OCI-LY3 (cell line): ENCODE results near the gene SLF2.

Experiments
- H2AFZ ChIP-seq: fragments of 200-600, 300-600 bp; shearing (Covaris generic); 2 replicates; pipeline ENCODE4 v1.6.0; 2014; ENCODE audit warnings: antibody characterized with exemption, low read depth, low read length
- H3K27ac ChIP-seq: fragments of 200-600, 300-600 bp; sonication (generic); 2 replicates; pipeline ENCODE4 v1.5.1; 2014; ENCODE audit warnings: mild to moderate bottlenecking, low read length, moderate library complexity, mixed read lengths
- H3K27me3 ChIP-seq: fragments of 200-600, 300-600 bp; sonication (generic); 2 replicates; pipeline ENCODE4 v1.6.1; 2014; ENCODE audit warnings: low read depth, low read length, mixed read lengths
- H3K36me3 ChIP-seq: fragments of 200-600, 300-600 bp; sonication (generic); replicated peaks from 2 replicates; pipeline ENCODE3; 2014; ENCODE audit warnings: low read depth, low read length, mixed read lengths
- H3K4me1 ChIP-seq: fragments of 300-600, 200-600 bp; sonication (generic); 2 replicates; pipeline ENCODE4 v1.6.1; 2014; ENCODE audit warnings: low read length, mixed read lengths
- H3K4me2 ChIP-seq: fragments of 200-600, 300-600 bp; sonication (generic); 2 replicates; pipeline ENCODE4 v1.6.1; 2014; ENCODE audit warnings: low read length, mixed read lengths
- H3K4me3 ChIP-seq: fragments of 300-600, 200-600 bp; sonication (generic); 2 replicates; pipeline ENCODE4 v1.5.1; 2014; ENCODE audit warnings: antibody characterized with exemption, mild to moderate bottlenecking, low read length, moderate library complexity
- H3K79me2 ChIP-seq: fragments of 300-600, 200-600 bp; shearing (Covaris generic); 2 replicates; pipeline ENCODE4 v1.6.1; 2014; ENCODE audit warnings: mild to moderate bottlenecking, low read length, mixed read lengths
- H3K9ac ChIP-seq: fragments of 300-600, 200-600 bp; shearing (Covaris generic); 2 replicates; pipeline ENCODE4 v1.6.0; 2014; ENCODE audit warnings: mild to moderate bottlenecking, low read length, moderate library complexity
- H3K9me3 ChIP-seq: fragments of 200-600, 300-600 bp; shearing (Covaris generic); 2 replicates; pipeline ENCODE4 v1.6.1; 2014; ENCODE audit warnings: low read length, mixed read lengths; ENCODE audit not compliant: insufficient read depth
- H4K20me1 ChIP-seq: fragments of 200-600, 300-600 bp; sonication (generic); 2 replicates; pipeline ENCODE4 v1.6.1; 2016; ENCODE audit warnings: low read length, mixed read lengths; ENCODE audit not compliant: insufficient read depth
- EZH2phosphoT487 ChIP-seq: fragments of 200-600 bp; shearing (Covaris generic); IDR thresholded peaks from 2 replicates; pipeline ENCODE4 v1.6.1; 2018; ENCODE audit warnings: antibody characterized with exemption, mixed run types, low read depth
- TF ChIP-seq, protein P1 (sequence below): fragments of 200-600, 300-600 bp; sonication (generic); IDR thresholded peaks from 2 replicates; pipeline ENCODE4 v1.5.1; 2014; ENCODE audit warnings: antibody characterized with exemption, low read length, low read depth

SLF2 gene

DNA sequence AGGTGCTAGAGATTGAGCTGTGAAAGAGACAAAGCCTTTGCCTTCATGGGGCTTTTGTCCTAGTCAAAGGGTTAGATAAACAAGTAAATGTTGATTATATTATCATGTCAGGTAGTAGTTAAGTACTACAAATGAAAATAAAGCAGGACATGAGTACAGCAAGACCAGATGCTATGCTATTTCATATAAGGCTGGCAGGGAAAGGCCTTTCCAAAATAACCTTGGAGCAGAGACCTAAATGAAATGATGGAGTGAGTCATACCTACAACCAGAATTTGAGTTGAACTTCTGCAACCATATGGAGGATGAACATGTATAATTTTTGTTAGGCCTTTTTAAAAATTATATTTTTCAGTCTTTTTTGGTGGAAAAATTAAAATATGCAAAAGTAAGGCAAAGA, 33.0 kb downstream of the SLF2 start:
- Histone ChIP-seq H3K9me3 (no peaks in the 10 kb centered on the region), H4K20me1 (no peaks in the 10 kb centered on the region), H3K27ac (no peak overlapping the region), H3K9ac (no peak overlapping the region), H2AFZ (no peak overlapping the region), H3K4me3 (no peak overlapping the region), H3K4me2 (no peak overlapping the region), H3K27me3 (no peaks in the 10 kb centered on the region), H3K79me2 (no peaks in the 10 kb centered on the region), H3K4me1 (no peaks in the 10 kb centered on the region), H3K36me3 (peaks cover 9% of the 10 kb centered on the region)
- TF ChIP-seq, protein P1, sequence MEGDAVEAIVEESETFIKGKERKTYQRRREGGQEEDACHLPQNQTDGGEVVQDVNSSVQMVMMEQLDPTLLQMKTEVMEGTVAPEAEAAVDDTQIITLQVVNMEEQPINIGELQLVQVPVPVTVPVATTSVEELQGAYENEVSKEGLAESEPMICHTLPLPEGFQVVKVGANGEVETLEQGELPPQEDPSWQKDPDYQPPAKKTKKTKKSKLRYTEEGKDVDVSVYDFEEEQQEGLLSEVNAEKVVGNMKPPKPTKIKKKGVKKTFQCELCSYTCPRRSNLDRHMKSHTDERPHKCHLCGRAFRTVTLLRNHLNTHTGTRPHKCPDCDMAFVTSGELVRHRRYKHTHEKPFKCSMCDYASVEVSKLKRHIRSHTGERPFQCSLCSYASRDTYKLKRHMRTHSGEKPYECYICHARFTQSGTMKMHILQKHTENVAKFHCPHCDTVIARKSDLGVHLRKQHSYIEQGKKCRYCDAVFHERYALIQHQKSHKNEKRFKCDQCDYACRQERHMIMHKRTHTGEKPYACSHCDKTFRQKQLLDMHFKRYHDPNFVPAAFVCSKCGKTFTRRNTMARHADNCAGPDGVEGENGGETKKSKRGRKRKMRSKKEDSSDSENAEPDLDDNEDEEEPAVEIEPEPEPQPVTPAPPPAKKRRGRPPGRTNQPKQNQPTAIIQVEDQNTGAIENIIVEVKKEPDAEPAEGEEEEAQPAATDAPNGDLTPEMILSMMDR: no peak
- TF ChIP-seq EZH2phosphoT487: no peak

DNA sequence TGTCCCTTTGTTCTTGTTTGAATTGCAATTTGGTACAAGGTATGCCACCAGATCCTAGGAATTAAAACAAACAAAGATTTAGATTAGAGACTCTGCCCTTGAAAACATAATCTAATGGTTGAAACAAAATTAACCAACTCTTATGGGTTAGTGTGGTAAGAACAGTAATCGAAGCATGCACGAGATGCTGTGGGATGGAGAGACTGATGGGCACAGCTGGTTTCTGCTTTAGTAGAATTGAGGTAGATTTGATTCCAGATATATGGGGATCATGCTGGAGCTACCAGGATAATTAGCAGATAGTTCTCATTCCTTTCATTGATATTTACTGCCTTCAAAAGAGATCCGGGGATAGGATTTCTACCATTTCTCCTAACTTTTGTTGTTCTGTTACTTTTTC, 36.2 kb downstream of the SLF2 start:
- H3K79me2 ChIP-seq: no peaks in the 10 kb centered on the region
- no peak overlapping the region for H2AFZ ChIP-seq
- no peaks in the 10 kb centered on the region for H3K9me3 ChIP-seq
- H3K27ac ChIP-seq: no peak overlapping the region
- H3K27me3 ChIP-seq: no peaks in the 10 kb centered on the region
- no peak overlapping the region for H3K4me3 ChIP-seq
- no peaks in the 10 kb centered on the region for H3K4me1 ChIP-seq
- H3K9ac ChIP-seq: no peak overlapping the region
- H4K20me1 ChIP-seq: no peaks in the 10 kb centered on the region
- TF ChIP-seq, protein P1: no peak
- TF ChIP-seq EZH2phosphoT487: no peak
- no peak overlapping the region for H3K4me2 ChIP-seq
- H3K36me3 ChIP-seq: peaks cover 5% of the 10 kb centered on the region

DNA sequence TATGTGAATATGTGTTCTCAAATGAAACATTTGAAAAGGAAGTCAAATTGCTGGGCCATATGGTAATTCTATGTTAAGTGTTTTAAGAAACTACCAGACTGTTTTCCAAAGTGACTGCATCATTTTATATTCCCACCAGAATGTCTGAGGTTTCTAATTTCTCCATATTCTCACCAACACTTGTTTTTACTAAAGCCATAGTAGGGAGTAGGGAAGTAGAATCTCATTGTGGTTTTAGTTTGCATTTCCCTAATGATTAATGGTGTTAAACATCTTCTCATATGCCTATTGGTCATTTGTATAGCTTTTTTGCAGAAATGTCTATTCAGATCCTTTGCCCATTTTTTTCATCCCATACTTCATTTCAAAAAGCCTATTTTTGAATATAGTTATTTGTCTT, 47.5 kb downstream of the SLF2 start:
- Histone ChIP-seq H3K36me3 (peaks cover 8% of the 10 kb centered on the region), H4K20me1 (no peaks in the 10 kb centered on the region), H3K79me2 (no peaks in the 10 kb centered on the region), H3K27me3 (no peaks in the 10 kb centered on the region), H3K27ac (no peak overlapping the region), H3K9ac (no peak overlapping the region), H2AFZ (no peak overlapping the region), H3K4me1 (peaks cover 5% of the 10 kb centered on the region; the same call in 1 of the 2 replicates), H3K9me3 (no peaks in the 10 kb centered on the region), H3K4me2 (no peak overlapping the region), H3K4me3 (no peak overlapping the region)
- TF ChIP-seq, protein P1: no peak
- no peak for TF ChIP-seq EZH2phosphoT487

DNA sequence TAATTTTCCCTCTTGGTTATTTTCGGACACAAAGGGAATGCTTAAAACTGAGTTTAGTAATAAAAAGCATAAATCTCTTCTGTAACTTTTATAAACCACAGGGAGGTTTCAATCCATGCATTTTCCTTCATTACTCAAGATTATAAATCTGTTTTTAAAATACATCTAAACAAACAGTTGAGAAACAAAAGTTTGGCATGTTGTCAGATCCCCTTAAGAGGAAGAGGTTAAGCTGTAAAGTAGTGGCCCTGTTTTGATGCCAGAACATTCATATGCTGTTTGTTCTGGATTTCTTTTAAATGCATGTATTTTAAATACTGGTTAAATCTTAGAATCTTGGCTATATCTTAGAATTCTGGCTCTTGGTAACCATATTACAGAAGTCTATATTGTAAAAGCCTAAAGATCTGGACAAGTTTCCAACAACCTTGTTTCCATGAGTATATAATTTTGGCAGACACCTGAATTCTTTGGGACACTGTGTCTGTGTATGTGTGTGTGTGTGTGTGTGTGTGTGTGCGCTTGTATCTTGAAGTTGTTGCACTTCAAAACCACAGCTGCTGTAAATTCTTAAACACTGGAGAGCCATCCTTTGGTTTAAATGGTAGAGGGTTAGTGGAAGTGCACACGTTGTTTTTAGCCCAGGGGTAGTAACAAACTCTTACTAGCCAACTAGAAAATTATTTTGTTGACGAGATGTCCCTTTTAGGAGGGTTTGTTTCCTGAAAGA, 49.8 kb downstream of the SLF2 start:
- Histone ChIP-seq H3K36me3 (peaks cover 8% of the 10 kb centered on the region), H3K27ac (no peak overlapping the region), H3K79me2 (no peaks in the 10 kb centered on the region), H3K4me1 (peaks cover 5% of the 10 kb centered on the region; the same call in 1 of the 2 replicates), H2AFZ (no peak overlapping the region), H3K9ac (no peak overlapping the region), H3K9me3 (no peaks in the 10 kb centered on the region), H3K27me3 (no peaks in the 10 kb centered on the region), H4K20me1 (no peaks in the 10 kb centered on the region), H3K4me3 (no peak overlapping the region), H3K4me2 (no peak overlapping the region)
- no peak for TF ChIP-seq EZH2phosphoT487
- TF ChIP-seq, protein P1: no peak
